ENCODE measurements around the gene SLC38A1. TPM values are rescaled to one million over a fixed set of nuclear protein-coding genes. Genes with fewer than 3 reads are reported as not detected.

Gene SLC38A1
- total RNA-seq, 4 donors from 2014 or later: 237 to 472 (median 339) TPM

- peak overlapping the region; percentile 62 to 78 (median 70) for H3K4me3 ChIP-seq
- intact Hi-C loops (cut with DNase I; ENCODE audit: low total_unique reads) (loop anchor here (2.0 to 10.0 kb wide), 8 partner anchors 106 to 1888 kb away; partner anchors contain the start of genes ARID2, ASB8 and SLC38A2), in situ Hi-C loops (cut with MboI; ENCODE audit: low sequenced_read_pairs in 4 of 4) (no loop called here)
- H3K27ac ChIP-seq: peak overlapping the region; percentile 91 to 98 (median 93)
- H3K27me3 ChIP-seq: no peaks in the 10 kb centered on the region
- TF ChIP-seq, protein P1, sequence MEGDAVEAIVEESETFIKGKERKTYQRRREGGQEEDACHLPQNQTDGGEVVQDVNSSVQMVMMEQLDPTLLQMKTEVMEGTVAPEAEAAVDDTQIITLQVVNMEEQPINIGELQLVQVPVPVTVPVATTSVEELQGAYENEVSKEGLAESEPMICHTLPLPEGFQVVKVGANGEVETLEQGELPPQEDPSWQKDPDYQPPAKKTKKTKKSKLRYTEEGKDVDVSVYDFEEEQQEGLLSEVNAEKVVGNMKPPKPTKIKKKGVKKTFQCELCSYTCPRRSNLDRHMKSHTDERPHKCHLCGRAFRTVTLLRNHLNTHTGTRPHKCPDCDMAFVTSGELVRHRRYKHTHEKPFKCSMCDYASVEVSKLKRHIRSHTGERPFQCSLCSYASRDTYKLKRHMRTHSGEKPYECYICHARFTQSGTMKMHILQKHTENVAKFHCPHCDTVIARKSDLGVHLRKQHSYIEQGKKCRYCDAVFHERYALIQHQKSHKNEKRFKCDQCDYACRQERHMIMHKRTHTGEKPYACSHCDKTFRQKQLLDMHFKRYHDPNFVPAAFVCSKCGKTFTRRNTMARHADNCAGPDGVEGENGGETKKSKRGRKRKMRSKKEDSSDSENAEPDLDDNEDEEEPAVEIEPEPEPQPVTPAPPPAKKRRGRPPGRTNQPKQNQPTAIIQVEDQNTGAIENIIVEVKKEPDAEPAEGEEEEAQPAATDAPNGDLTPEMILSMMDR (IDR thresholded peaks at IDR 0.05 in 4 of 5, conservative IDR thresholded peaks at IDR 0.05 in 1 of 5): no peak
- TF ChIP-seq POLR2A (IDR thresholded peaks at IDR 0.05): peak; percentile 61 to 87
- H3K36me3 ChIP-seq: no peaks in the 10 kb centered on the region
- DNase-seq (peak; percentile 74 to 83), ATAC-seq (peak; percentile 41 to 63)
- H3K4me1 ChIP-seq: peaks cover 20 to 37% of the 10 kb centered on the region in 2 donors
- no peaks in the 10 kb centered on the region for H3K9me3 ChIP-seq
Observed at GRCh38 chr12:46266382-46266791, 2.5 kb downstream of the SLC38A1 start.

DNA sequence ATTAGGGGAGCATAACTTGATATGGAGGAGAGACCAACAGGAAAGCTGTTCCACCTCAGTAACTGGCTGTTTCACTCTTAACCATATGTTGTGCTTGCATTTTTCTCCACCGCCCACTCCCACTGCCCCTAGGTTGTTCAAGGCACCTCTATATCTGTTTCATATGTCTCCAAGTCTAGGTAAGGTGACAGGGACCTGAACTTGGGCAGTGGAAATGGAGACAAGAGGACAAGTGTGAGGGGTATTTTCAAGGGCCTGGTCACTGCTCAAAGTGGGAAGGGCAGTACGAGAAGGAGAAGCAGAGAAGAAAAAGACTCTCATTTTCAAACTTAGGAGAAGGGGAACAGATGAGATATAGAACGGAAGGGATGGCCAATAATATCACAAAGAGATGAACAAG is 3.1 kb downstream of the SLC38A1 start:
- H3K36me3 ChIP-seq: no peaks in the 10 kb centered on the region
- DNase-seq (no peak), ATAC-seq (no peak)
- in situ Hi-C loops (cut with MboI; ENCODE audit: low sequenced_read_pairs in 4 of 4) (no loop called here), intact Hi-C loops (cut with DNase I; ENCODE audit: low total_unique reads) (loop anchor here (2.0 to 10.0 kb wide), 8 partner anchors 107 to 1889 kb away; partner anchors contain the start of genes ARID2, ASB8 and SLC38A2)
- peaks cover 26 to 43% of the 10 kb centered on the region in 2 donors for H3K4me1 ChIP-seq
- peak overlapping the region; percentile 44 to 75 (median 64) for H3K4me3 ChIP-seq
- H3K27ac ChIP-seq: peak overlapping the region; percentile 91 to 98 (median 93)
- no peaks in the 10 kb centered on the region for H3K9me3 ChIP-seq
- TF ChIP-seq, protein P1 (IDR thresholded peaks at IDR 0.05 in 4 of 5, conservative IDR thresholded peaks at IDR 0.05 in 1 of 5): no peak
- no peak for TF ChIP-seq POLR2A (IDR thresholded peaks at IDR 0.05)
- no peaks in the 10 kb centered on the region for H3K27me3 ChIP-seq

DNA sequence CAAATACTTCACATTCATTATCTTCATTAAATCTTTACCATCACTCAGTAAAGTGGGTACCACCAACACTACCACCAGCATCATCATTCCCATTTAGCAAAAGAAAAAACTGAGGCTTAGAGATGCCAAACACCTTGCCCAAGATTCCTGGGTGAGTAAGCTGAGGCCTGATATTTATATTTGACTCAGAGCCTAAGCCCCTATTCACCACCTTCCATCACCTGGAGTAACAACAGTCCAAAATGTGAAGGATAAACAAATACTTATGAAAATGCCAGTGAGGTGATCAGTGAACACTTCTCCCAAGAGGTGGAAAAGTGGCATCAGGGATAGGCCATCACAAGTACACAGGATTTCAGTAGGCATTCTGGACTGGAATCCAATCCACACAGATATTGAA is 3.7 kb downstream of the SLC38A1 start:
- TF ChIP-seq, protein P1 (IDR thresholded peaks at IDR 0.05 in 4 of 5, conservative IDR thresholded peaks at IDR 0.05 in 1 of 5): no peak
- TF ChIP-seq POLR2A (IDR thresholded peaks at IDR 0.05): no peak
- ATAC-seq (no peak), DNase-seq (no peak)
- intact Hi-C loops (cut with DNase I; ENCODE audit: low total_unique reads): loop anchor here (5.0 to 10.0 kb wide), 7 partner anchors 107 to 1890 kb away; partner anchors contain the start of genes ARID2, ASB8 and SLC38A2
- peaks cover 29 to 50% of the 10 kb centered on the region in 2 donors for H3K4me1 ChIP-seq
- H3K27ac ChIP-seq: peak overlapping the region; percentile 91 to 98 (median 93)
- H3K4me3 ChIP-seq: peak overlapping the region; percentile 44 to 75 (median 64)
- no peaks in the 10 kb centered on the region for H3K27me3 ChIP-seq
- H3K36me3 ChIP-seq: no peaks in the 10 kb centered on the region
- in situ Hi-C loops (cut with MboI; ENCODE audit: low sequenced_read_pairs in 4 of 4): no loop called here
- H3K9me3 ChIP-seq: no peaks in the 10 kb centered on the region

DNA sequence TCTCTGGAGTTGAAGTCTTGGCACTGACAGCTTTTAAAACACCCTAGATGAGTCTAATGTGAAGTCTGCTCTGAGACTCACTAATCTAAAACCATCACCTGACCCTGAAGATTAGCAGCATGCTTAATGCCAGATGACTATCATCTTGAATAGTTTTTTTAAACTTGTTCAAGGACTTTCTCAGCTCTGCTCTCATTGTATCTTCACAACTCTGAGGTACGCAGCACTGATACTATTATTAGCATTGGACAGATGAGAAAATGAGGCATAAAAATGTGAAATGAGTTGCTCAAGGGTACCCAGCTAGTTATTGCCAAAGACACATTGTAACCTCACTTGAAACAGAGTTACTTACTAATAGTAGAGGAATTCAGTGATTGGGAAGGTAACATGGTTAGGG is 4.8 kb downstream of the SLC38A1 start:
- ATAC-seq (no peak), DNase-seq (no peak)
- TF ChIP-seq POLR2A (IDR thresholded peaks at IDR 0.05): no peak
- TF ChIP-seq, protein P1 (IDR thresholded peaks at IDR 0.05 in 4 of 5, conservative IDR thresholded peaks at IDR 0.05 in 1 of 5): no peak
- no peaks in the 10 kb centered on the region for H3K36me3 ChIP-seq
- H3K4me3 ChIP-seq: peak overlapping the region in 3 of 4 donors; percentile 44 to 75 (median 62)
- in situ Hi-C loops (cut with MboI; ENCODE audit: low sequenced_read_pairs in 4 of 4): no loop called here
- H3K9me3 ChIP-seq: no peaks in the 10 kb centered on the region
- intact Hi-C loops (cut with DNase I; ENCODE audit: low total_unique reads): loop anchor here (5.0 to 10.0 kb wide), 3 partner anchors 52 to 1891 kb away; partner anchors contain the start of gene ASB8
- no peaks in the 10 kb centered on the region for H3K27me3 ChIP-seq
- H3K27ac ChIP-seq: peak overlapping the region; percentile 91 to 98 (median 93)
- peaks cover 22 to 54% of the 10 kb centered on the region in 2 donors for H3K4me1 ChIP-seq
